GM12891 (cell line): ENCODE measurements around the gene INO80E.
A peak's percentile ranks its signal among the peaks of the same experiment; 100 is the strongest.
"Not testable (repeated sequence)": the region's sequence is repeated elsewhere in the genome, so short reads cannot be mapped to it uniquely, and the experiment has no call there.

Source experiments
- DNase-seq: peaks from one replicate; pipeline ENCODE4 v3.0.0; 2011; ENCODE audit warnings: low spot score; ENCODE audit not compliant: insufficient read length
- FAIRE-seq: peaks from 2 replicates; lab custom pipeline; 2011; peaks lifted over from hg19 to GRCh38; lab: Jason Lieb, UNC
- PAX5 ChIP-seq: IDR thresholded peaks from 2 replicates; pipeline ENCODE4 v1.6.1; 2011; ENCODE audit warnings: low read length, moderate library complexity, mild to moderate bottlenecking; ENCODE audit not compliant: insufficient read depth, severe bottlenecking
- POLR2A ChIP-seq: IDR thresholded peaks from 2 replicates; pipeline ENCODE4 v1.6.1; 2011; ENCODE audit warnings: low read depth, low read length, control low read depth
- POLR2AphosphoS5 ChIP-seq: IDR thresholded peaks from 2 replicates; pipeline ENCODE4 v1.6.1; 2011; ENCODE audit warnings: low read depth, low read length, control low read depth
- POU2F2 ChIP-seq: IDR thresholded peaks from 2 replicates; pipeline ENCODE4 v1.6.1; 2011; ENCODE audit warnings: low read depth, mild to moderate bottlenecking, control low read depth, low read length, moderate library complexity
- SPI1 ChIP-seq: IDR thresholded peaks from 2 replicates; pipeline ENCODE4 v1.6.1; 2011; ENCODE audit warnings: low read depth, low read length, control low read depth
- TAF1 ChIP-seq: IDR thresholded peaks from 2 replicates; pipeline ENCODE4 v1.6.1; 2011; ENCODE audit warnings: low read depth, low read length, control low read depth

Gene INO80E

DNA sequence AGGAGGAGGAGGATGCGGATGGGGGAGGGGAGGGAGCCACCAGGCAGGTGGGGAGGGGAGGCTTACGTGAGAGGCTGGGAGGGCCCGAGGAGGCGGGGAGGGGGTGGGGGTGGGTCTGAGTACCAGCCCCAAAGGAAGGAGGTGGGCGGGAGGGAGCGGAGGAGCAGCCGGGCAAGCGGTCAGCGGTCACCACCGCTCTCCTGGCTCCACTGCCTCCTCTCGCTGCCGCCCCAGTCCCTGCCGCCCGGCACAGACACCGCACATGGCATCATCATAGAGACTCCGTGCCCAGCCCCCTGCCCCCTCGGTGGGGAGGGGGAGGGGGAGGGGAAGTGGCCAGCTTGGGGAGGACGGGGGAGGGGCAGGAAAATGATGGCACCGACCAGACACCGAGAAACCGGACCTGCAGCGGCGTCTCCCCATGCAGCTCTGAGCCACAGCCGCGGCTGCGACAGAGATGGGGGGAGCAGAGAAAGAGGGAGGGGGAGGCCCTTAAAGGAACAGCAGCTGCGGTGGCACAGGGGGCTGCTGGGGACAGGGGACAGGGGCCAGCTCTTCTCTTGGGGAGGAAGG lies 34.9 kb downstream of the INO80E start, which contains the start of gene TLCD3B:
Gene TLCD3B, minus strand, starts transcription at position 431 of the 573 bp plus-strand sequence. CDS start 744 bp downstream, outside the sequence.
- no peak for TF ChIP-seq SPI1
- TF ChIP-seq TAF1 = no peak
- TF ChIP-seq POU2F2 = no peak
- TF ChIP-seq POLR2A = no peak
- DNase-seq = no peak
- FAIRE-seq = no peak

DNA sequence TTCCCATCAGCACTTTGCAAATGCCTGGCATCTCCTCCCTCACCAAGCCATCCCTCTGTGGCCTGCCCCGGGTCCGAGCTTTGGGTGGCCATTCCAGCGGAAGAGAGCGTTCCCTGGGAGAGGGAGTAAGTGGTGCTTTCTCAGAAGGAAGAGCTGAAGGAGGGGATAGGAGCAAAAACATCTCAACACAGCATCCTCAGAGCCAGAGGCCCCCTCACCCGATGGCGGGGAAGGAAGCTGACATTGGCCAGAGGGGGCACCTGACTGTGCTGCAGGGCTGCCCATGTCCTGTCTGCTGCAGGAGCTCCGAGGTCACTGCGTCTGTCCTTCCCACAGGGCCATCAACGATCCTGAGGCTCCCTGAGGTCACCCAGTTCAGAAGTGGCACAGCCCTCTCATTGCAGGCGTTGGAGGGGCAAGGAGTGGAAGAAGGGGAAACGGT lies 35.5 kb downstream of the INO80E start:
- FAIRE-seq (no peak), DNase-seq (no peak)
- TF ChIP-seq PAX5 = no peak
- no peak for TF ChIP-seq POU2F2
- TF ChIP-seq SPI1 = no peak
- TF ChIP-seq POLR2AphosphoS5 = no peak
- TF ChIP-seq POLR2A = no peak
- no peak for TF ChIP-seq TAF1

DNA sequence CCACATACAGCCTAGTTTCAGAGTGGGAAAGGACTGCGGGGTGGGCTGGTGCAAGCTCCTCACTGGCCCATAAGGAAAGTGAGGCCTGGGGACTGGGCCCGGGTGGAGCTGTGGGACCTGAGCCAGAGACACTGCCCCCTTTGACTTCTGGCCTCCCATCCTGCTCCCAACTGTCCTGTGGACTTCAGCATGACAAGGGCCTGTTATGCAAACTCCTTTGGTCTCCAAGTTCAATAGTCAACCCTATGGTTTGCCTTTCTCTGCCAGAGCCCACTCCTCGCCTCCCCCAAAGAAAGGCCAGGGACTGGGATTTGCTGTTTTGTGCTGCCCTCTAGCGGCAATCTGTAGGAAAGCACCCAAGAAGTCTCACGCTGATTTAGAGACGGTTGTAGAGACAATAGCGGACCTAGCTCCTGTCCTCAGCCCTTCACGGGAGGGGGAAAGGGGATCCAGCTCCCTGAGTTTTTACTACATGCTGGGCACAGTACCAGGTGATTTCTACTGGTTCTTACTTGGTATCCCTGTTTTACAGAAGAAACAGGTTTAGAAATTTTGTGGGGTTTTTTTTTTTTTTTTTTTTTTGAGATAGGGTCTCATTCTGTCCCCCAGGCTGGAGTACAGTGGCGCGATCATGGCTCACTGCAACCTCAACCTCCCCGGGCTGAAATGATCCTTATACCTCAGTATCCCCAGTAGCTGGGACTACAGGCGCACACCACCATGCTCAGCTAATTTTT lies 36.2 kb downstream of the INO80E start:
- no peak for DNase-seq
- TF ChIP-seq TAF1 = no peak
- no peak for TF ChIP-seq SPI1
- no peak for TF ChIP-seq POU2F2
- TF ChIP-seq PAX5 = no peak
- TF ChIP-seq POLR2AphosphoS5 = no peak
- TF ChIP-seq POLR2A = no peak
- FAIRE-seq = peak; percentile 16

DNA sequence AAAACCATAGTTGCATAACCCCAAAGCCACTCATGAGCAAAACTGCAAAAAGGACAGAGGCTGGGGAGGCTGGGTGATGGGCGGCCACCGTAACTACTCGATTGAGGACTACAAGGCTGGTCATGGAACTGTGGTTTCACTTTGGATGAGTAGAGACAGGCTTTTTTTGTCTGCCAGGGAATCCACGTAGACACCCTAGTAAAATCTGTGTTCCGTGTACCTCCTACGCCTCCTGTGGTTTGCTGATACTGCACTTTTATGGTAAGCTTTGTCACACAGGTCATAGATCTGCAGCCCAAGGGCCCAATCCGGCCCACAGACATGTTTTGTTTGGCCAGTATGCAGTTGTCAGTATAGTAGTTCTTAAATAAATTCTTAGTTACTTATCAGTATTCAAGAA lies 37.2 kb downstream of the INO80E start:
- DNase-seq (no peak), FAIRE-seq (no peak)
- no peak for TF ChIP-seq SPI1
- TF ChIP-seq POU2F2 = no peak
- TF ChIP-seq PAX5 = no peak
- no peak for TF ChIP-seq POLR2AphosphoS5
- no peak for TF ChIP-seq TAF1
- TF ChIP-seq POLR2A = no peak

- no peak for FAIRE-seq
- TF ChIP-seq POLR2A (no peak), POLR2AphosphoS5 (no peak), PAX5 (no peak), POU2F2 (no peak), TAF1 (no peak), SPI1 (no peak)
- no peak for DNase-seq
These were observed 44.2 kb downstream of the INO80E start for GRCh38 chr16:30040221-30040620.

DNA sequence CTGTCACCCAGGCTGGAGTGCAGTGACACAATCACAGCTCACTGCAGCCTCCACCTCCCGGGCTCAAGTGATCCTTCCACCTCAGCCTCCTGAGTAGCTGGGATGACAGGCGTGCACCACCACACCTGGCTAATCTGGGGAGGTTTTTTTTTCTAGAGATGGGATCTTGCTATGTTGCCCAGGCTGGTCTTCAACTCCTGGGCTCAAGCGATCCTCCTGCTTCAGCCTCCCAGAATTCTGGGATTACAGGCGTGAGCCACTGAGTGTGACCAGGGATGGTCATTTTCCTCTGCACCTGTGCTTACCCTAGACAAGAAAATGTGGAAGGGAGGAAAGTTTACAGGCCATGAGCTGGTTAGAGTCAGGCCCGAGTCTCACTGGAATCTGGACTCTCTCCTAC lies 44.6 kb downstream of the INO80E start:
- not testable (repeated sequence) for FAIRE-seq

DNA sequence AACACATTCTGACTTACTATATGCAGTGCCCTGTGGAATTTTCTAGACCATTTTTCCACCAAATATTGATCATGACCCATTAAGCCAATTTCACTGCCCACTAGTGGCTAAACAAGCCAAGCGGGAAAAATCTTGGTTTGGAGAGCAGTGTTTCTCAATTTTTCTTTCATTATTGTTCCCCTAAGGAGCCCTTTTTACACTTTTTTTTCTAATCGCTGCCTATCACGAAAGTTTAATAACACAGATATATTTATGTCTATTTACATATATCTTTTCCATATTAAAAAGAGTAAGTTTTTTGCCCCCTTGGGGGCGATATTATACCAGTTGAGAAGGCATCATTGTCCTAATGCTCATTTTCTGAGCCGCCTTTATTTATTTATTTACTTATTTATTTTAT lies 45.8 kb downstream of the INO80E start:
- DNase-seq = no peak
- TF ChIP-seq POLR2A = no peak
- no peak for TF ChIP-seq TAF1
- no peak for TF ChIP-seq PAX5
- no peak for FAIRE-seq

More for the DNA sequence above, 44.6 kb downstream of the INO80E start:
- not testable (repeated sequence) for DNase-seq

- no peak for FAIRE-seq
- no peak for TF ChIP-seq PAX5
These were observed 50.1 kb downstream of the INO80E start for GRCh38 chr16:30046178-30046577.

DNA sequence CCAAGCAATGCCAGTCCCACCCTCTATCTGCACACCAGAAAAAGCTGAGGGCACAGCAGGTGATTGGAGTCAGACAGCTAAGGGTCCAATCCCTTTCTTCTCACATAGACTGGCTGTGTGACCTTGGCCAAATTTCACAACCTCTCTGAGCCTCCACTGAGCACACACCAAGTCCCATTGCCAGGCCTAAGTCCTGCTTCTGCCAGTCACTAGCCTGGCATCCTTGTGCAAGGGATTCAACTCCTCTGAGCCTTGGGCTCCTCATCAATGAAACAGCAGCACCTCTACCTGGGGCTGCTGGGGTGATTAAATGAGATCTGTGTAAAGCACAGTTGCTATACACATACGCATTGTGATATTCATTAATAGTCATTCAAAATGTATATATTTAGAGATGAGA lies 50.5 kb downstream of the INO80E start:
- no peak for DNase-seq
- TF ChIP-seq PAX5 = no peak
- TF ChIP-seq POU2F2 = no peak
- no peak for TF ChIP-seq POLR2A
- TF ChIP-seq TAF1 = no peak
- TF ChIP-seq POLR2AphosphoS5 = no peak
- no peak for TF ChIP-seq SPI1
- FAIRE-seq = no peak

More at GRCh38 chr16:30046178-30046577, 50.1 kb downstream of the INO80E start:
- DNase-seq = no peak

GRCh38 chr16:30049871-30050270 lies 53.8 kb downstream of the INO80E start:
- TF ChIP-seq TAF1 (no peak), POLR2A (no peak), SPI1 (no peak), PAX5 (no peak), POU2F2 (no peak), POLR2AphosphoS5 (no peak)
- no peak for FAIRE-seq
- DNase-seq = no peak
